Activated B cell treated with CpG ODN at 0.5 μM for 24 hours (primary cell): ENCODE measurements around the gene NR1H3. TPM values are rescaled to one million over a fixed set of nuclear protein-coding genes. Genes with fewer than 3 reads are reported as not detected.
"Not testable (repeated sequence)": the region's sequence is repeated elsewhere in the genome, so short reads cannot be mapped to it uniquely, and the experiment has no call there.

Source experiments
- ATAC-seq: fragments of 200-7000 bp; cut with Tn5 transposase; one replicate; pipeline ENCODE4 v1.10.0; 2021; ENCODE audit warnings: low read depth, mild to moderate bottlenecking, moderate library complexity
- CTCF ChIA-PET: fragments of 350-600 bp; sonication (Branson Sonifier 250); formaldehyde crosslinking; loops from one replicate; lab custom pipeline; 2021; ENCODE audit warnings: antibody characterized with exemption; lab: Charles Lee
- POLR2A ChIA-PET: fragments of 350-600 bp; sonication (Branson Sonifier 250); formaldehyde crosslinking; loops from one replicate; lab custom pipeline; 2021; ENCODE audit warnings: antibody characterized with exemption; lab: Charles Lee
- DNase-seq: peaks from one replicate; pipeline ENCODE4 v3.0.0; 2022
- H3K27ac Mint-ChIP-seq: one replicate; pipeline ENCODE4 v1.8.0; 2020; ENCODE audit warnings: mixed read lengths
- H3K27me3 Mint-ChIP-seq: one replicate; pipeline ENCODE4 v1.8.0; 2021; ENCODE audit warnings: mixed read lengths
- H3K36me3 Mint-ChIP-seq: one replicate; pipeline ENCODE4 v1.8.0; 2021; ENCODE audit warnings: low read depth, mixed read lengths
- H3K4me1 Mint-ChIP-seq: one replicate; pipeline ENCODE4 v1.8.0; 2021; ENCODE audit warnings: mixed read lengths
- H3K4me3 Mint-ChIP-seq: one replicate; pipeline ENCODE4 v1.8.0; 2020; ENCODE audit warnings: mild to moderate bottlenecking, mixed read lengths
- H3K9me3 Mint-ChIP-seq: one replicate; pipeline ENCODE4 v1.8.0; 2020; ENCODE audit warnings: mixed read lengths
- CTCF ChIP-seq: fragments of 200-600 bp; IDR thresholded peaks from one replicate; pipeline ENCODE4 v1.8.0; 2022; ENCODE audit warnings: antibody characterized with exemption, mild to moderate bottlenecking
- intact Hi-C: fragments of 100-400 bp; cut with micrococcal nuclease; formaldehyde crosslinking; loops from one replicate; pipeline ENCODE4 v1.15.1; 2024
- total RNA-seq: library from RNA; stranded (reverse); gene quantifications from 2 replicates; pipeline ENCODE4 v1.2.3, GENCODE V29; 2022

NR1H3 gene
- total RNA-seq, 1 donor from 2014 or later, result 3.9 TPM

GRCh38 chr11:47308050-47308823, 50.4 kb downstream of the NR1H3 start:
- ATAC-seq (no peak), DNase-seq (no peak)
- Mint-ChIP-seq H3K36me3 (peaks cover 89% of the 10 kb centered on the region), H3K27ac (no peak overlapping the region), H3K4me3 (no peak overlapping the region), H3K27me3 (no peaks in the 10 kb centered on the region), H3K4me1 (no peaks in the 10 kb centered on the region), H3K9me3 (peaks cover 3% of the 10 kb centered on the region)
- intact Hi-C loops, result no loop called here
- TF ChIP-seq CTCF, result no peak
- ChIA-PET POLR2A (no interaction called here), CTCF (interaction anchor here (0.6 kb wide), 1 partner anchor 421 kb away, joined by 3 read pairs; no protein-coding TSS in a partner anchor)

GRCh38 chr11:47314992-47315391, 57.2 kb downstream of the NR1H3 start:
- Mint-ChIP-seq H3K36me3 (peaks cover 64% of the 10 kb centered on the region), H3K4me1 (peaks cover 14% of the 10 kb centered on the region), H3K27ac (no peak overlapping the region), H3K9me3 (no peaks in the 10 kb centered on the region), H3K4me3 (no peak overlapping the region), H3K27me3 (no peaks in the 10 kb centered on the region)
- intact Hi-C loops, result no loop called here
- CTCF ChIA-PET, result no interaction called here
- POLR2A ChIA-PET, result interaction anchor here (1.0 kb wide), 1 partner anchor 101 kb away, joined by 4 read pairs; no protein-coding TSS in a partner anchor
- no peak for TF ChIP-seq CTCF
- DNase-seq (no peak), ATAC-seq (no peak)

GRCh38 chr11:47316501-47316900, 58.7 kb downstream of the NR1H3 start:
- not testable (repeated sequence) for DNase-seq

GRCh38 chr11:47317064-47317828, 59.5 kb downstream of the NR1H3 start:
- TF ChIP-seq CTCF, result no peak
- CTCF ChIA-PET, result no interaction called here
- Mint-ChIP-seq H3K9me3 (no peaks in the 10 kb centered on the region), H3K27me3 (no peaks in the 10 kb centered on the region), H3K36me3 (peaks cover 57% of the 10 kb centered on the region), H3K4me3 (no peak overlapping the region), H3K27ac (peak overlapping the region; percentile 3), H3K4me1 (peaks cover 14% of the 10 kb centered on the region)
- POLR2A ChIA-PET, result no interaction called here
- no peak for DNase-seq
- ATAC-seq, result no peak
- intact Hi-C loops, result no loop called here

More at GRCh38 chr11:47316501-47316900, 58.7 kb downstream of the NR1H3 start:
- H3K4me3 Mint-ChIP-seq, ATAC-seq, POLR2A ChIA-PET, H3K9me3 Mint-ChIP-seq, H3K27me3 Mint-ChIP-seq, H3K27ac Mint-ChIP-seq, intact Hi-C loops, CTCF ChIA-PET: not testable (repeated sequence)
- Mint-ChIP-seq H3K4me1 (peaks cover 14% of the 10 kb centered on the region), H3K36me3 (peaks cover 56% of the 10 kb centered on the region)

- CTCF ChIA-PET, result no interaction called here
These were observed 60.4 kb downstream of the NR1H3 start for GRCh38 chr11:47318166-47318565.

More at GRCh38 chr11:47318166-47318565, 60.4 kb downstream of the NR1H3 start:
- TF ChIP-seq CTCF, result no peak
- H3K4me1 Mint-ChIP-seq, result peaks cover 14% of the 10 kb centered on the region
- H3K4me3 Mint-ChIP-seq, result no peak overlapping the region
- no peak overlapping the region for H3K27ac Mint-ChIP-seq
- no peak for ATAC-seq
- POLR2A ChIA-PET, result no interaction called here
- H3K36me3 Mint-ChIP-seq, result peaks cover 52% of the 10 kb centered on the region
- no peaks in the 10 kb centered on the region for H3K9me3 Mint-ChIP-seq
- H3K27me3 Mint-ChIP-seq, result no peaks in the 10 kb centered on the region
- DNase-seq, result no peak
- intact Hi-C loops, result no loop called here

Other genes starting within 250 kb of the NR1H3 start
- 145 and 176 TPM in 2 replicates for gene ARFGAP2, start 81.1 kb upstream of the NR1H3 start, total RNA-seq
- gene PACSIN3, start 71.6 kb upstream of the NR1H3 start, total RNA-seq, result 1.5 TPM in 2 replicates
- gene DDB2, start 43.0 kb upstream of the NR1H3 start, total RNA-seq, result 95.1 and 98.0 TPM in 2 replicates
- gene ACP2, start 9.2 kb upstream of the NR1H3 start, total RNA-seq, result 18.7 and 22.5 TPM in 2 replicates
- 60.9 and 86.9 TPM in 2 replicates for gene MADD, start 12.1 kb downstream of the NR1H3 start, total RNA-seq
- 0.46 and 0.69 TPM in 2 replicates for gene MYBPC3, start 94.7 kb downstream of the NR1H3 start, total RNA-seq
- 63.9 and 68.8 TPM in 2 replicates for gene SPI1, start 120.6 kb downstream of the NR1H3 start, total RNA-seq
- 27.5 and 28.2 TPM in 2 replicates for gene SLC39A13, start 150.6 kb downstream of the NR1H3 start, total RNA-seq
- gene PSMC3, start 168.4 kb downstream of the NR1H3 start, total RNA-seq, result 101 and 126 TPM in 2 replicates
- gene RAPSN, start 191.1 kb downstream of the NR1H3 start, total RNA-seq, result 1.1 and 3.5 TPM in 2 replicates